ENCODE data around the gene CCR8.

- TF ChIP-seq CTCF (conservative IDR thresholded peaks at IDR 0.05; ENCODE audit: low read length) (no peak), EZH2phosphoT487 (IDR thresholded peaks at IDR 0.05; ENCODE audit: borderline replicate concordance) (no peak)
Measured at GRCh38 chr3:39286771-39287170, 42.7 kb upstream of the CCR8 start.

All from Loucy (cell line).